Activated CD8-positive, alpha-beta T cell treated with anti-CD3 and anti-CD28 coated beads for 36 hours (primary cell): Measurements from ENCODE around the gene SPECC1L. TPM values are rescaled to one million over a fixed set of nuclear protein-coding genes. Genes with fewer than 3 reads are reported as not detected.

ENCODE experiments used
- ATAC-seq: fragments of 200-7000 bp; cut with Tn5 transposase; one replicate; pipeline ENCODE4 v1.10.0; 2021; ENCODE audit warnings: mild to moderate bottlenecking, moderate library complexity
- CTCF ChIA-PET: fragments of 350-600 bp; sonication (Branson Sonifier 250); formaldehyde crosslinking; loops from one replicate; lab custom pipeline; 2021; ENCODE audit warnings: antibody characterized with exemption; lab: Charles Lee
- POLR2A ChIA-PET: fragments of 350-600 bp; sonication (Branson Sonifier 250); formaldehyde crosslinking; loops from one replicate; lab custom pipeline; 2021; ENCODE audit warnings: antibody characterized with exemption; lab: Charles Lee
- DNase-seq: peaks from one replicate; pipeline ENCODE4 v3.0.0-alpha.2; 2020
- H3K27ac Mint-ChIP-seq: one replicate; pipeline ENCODE4 v1.8.0; 2021; ENCODE audit warnings: mild to moderate bottlenecking, mixed read lengths
- H3K27me3 Mint-ChIP-seq: one replicate; pipeline ENCODE4 v1.8.0; 2021; ENCODE audit warnings: mixed read lengths
- H3K36me3 Mint-ChIP-seq: one replicate; pipeline ENCODE4 v1.8.0; 2021; ENCODE audit warnings: low read depth, mixed read lengths
- H3K4me1 Mint-ChIP-seq: one replicate; pipeline ENCODE4 v1.8.0; 2021; ENCODE audit warnings: low read depth, mixed read lengths
- H3K4me3 Mint-ChIP-seq: one replicate; pipeline ENCODE4 v1.8.0; 2021; ENCODE audit warnings: mild to moderate bottlenecking, moderate library complexity, mixed read lengths
- H3K9me3 Mint-ChIP-seq: one replicate; pipeline ENCODE4 v1.8.0; 2021; ENCODE audit warnings: mixed read lengths
- intact Hi-C: fragments of 100-400 bp; cut with micrococcal nuclease; formaldehyde crosslinking; loops from one replicate; pipeline ENCODE4 v1.10.0; 2022
- total RNA-seq, 2 experiments: library from RNA; stranded (reverse); gene quantifications; one replicate each; pipeline ENCODE4 v1.2.3, GENCODE V29; 2021
- TF ChIP-seq, protein P1 (sequence below): fragments of 200-600 bp; IDR thresholded peaks from one replicate; pipeline ENCODE4 v1.8.0; 2022; ENCODE audit warnings: antibody characterized with exemption, mild to moderate bottlenecking

Gene SPECC1L
- total RNA-seq, 2 experiments from 2014 or later, result 38.9 to 39.0 TPM

DNA sequence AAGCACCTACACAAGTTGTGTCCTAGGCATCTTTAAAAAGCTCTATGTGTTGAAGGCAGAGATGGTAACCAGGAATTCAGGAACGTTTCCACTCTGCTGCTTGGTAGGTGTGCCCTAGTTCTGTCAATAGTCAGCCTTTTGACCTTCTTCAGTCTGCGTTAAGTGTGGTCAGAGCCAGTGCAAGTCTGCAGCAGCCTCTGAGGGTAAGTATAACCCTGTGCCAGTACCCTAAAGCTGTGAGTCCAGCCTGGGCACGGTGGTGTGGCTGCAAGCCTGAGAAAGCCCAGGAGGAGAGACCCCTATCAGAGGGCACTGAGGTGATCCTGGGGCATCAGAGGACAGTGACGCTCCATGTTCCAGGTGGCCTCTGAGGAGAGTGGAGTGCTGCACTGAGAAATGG is 80.0 kb downstream of the SPECC1L start:
- ATAC-seq (no peak), DNase-seq (no peak)
- TF ChIP-seq, protein P1, sequence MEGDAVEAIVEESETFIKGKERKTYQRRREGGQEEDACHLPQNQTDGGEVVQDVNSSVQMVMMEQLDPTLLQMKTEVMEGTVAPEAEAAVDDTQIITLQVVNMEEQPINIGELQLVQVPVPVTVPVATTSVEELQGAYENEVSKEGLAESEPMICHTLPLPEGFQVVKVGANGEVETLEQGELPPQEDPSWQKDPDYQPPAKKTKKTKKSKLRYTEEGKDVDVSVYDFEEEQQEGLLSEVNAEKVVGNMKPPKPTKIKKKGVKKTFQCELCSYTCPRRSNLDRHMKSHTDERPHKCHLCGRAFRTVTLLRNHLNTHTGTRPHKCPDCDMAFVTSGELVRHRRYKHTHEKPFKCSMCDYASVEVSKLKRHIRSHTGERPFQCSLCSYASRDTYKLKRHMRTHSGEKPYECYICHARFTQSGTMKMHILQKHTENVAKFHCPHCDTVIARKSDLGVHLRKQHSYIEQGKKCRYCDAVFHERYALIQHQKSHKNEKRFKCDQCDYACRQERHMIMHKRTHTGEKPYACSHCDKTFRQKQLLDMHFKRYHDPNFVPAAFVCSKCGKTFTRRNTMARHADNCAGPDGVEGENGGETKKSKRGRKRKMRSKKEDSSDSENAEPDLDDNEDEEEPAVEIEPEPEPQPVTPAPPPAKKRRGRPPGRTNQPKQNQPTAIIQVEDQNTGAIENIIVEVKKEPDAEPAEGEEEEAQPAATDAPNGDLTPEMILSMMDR, result no peak
- Mint-ChIP-seq H3K4me3 (no peak overlapping the region), H3K27ac (no peak overlapping the region), H3K27me3 (no peaks in the 10 kb centered on the region), H3K4me1 (no peaks in the 10 kb centered on the region), H3K36me3 (peaks cover 52% of the 10 kb centered on the region), H3K9me3 (peaks cover 6% of the 10 kb centered on the region)
- ChIA-PET POLR2A (interaction anchor here (0.7 to 0.9 kb wide), 2 partner anchors 10 to 14 kb away, joined by 3 to 4 read pairs; no protein-coding TSS in a partner anchor), CTCF (interaction anchor here (1.1 to 1.6 kb wide), 2 partner anchors 10 to 120 kb away, joined by 3 to 4 read pairs; no protein-coding TSS in a partner anchor)
- intact Hi-C loops, result no loop called here

DNA sequence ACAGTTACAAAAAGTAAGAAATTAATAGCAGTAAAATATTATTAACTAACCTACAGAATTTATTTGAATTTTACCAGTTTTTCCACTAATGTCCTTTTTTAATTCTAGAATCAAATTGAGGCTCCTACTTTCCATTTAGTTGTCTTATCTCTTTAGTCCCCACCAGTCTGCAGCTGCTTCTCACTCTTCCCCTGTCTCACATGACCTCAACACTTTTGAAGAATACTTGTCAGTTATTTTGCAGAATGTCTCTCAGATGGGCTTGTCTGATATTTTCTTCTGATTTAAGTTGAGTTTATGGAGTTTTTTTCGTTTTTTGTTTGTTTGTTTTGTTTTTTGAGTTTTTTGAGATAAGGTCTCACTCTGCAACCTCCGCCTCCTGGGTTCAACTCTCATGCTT is 82.5 kb downstream of the SPECC1L start:
- intact Hi-C loops, result no loop called here
- CTCF ChIA-PET, result interaction anchor here (1.8 kb wide), 1 partner anchor 173 kb away, joined by 4 read pairs; no protein-coding TSS in a partner anchor
- TF ChIP-seq, protein P1, result no peak
- POLR2A ChIA-PET, result interaction anchor here (0.6 kb wide), 1 partner anchor 48 kb away, joined by 4 read pairs; no protein-coding TSS in a partner anchor
- ATAC-seq (no peak), DNase-seq (no peak)
- no peak overlapping the region for H3K27ac Mint-ChIP-seq
- H3K4me3 Mint-ChIP-seq, result no peak overlapping the region
- peaks cover 6% of the 10 kb centered on the region for H3K9me3 Mint-ChIP-seq
- H3K36me3 Mint-ChIP-seq, result peaks cover 49% of the 10 kb centered on the region
- H3K4me1 Mint-ChIP-seq, result no peaks in the 10 kb centered on the region
- H3K27me3 Mint-ChIP-seq, result no peaks in the 10 kb centered on the region

DNA sequence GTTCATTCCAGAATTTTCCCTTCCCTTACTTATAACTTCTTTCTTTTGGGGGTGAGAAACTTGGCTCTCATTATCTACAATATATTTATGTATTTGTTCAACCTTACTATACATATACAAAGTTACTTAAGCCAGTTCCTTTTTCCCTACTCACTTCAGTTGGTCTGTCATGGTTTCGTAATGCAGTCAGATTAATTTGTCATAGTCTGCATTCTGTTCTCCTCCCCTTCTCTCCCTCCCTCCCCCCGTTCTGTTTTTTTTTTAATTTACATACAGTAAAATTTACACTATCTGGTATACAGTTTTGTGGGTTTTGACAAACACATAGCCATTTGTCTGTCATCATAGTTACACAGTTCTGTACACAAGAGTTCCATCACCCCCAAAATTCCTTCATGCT is 84.9 kb downstream of the SPECC1L start:
- ChIA-PET CTCF (no interaction called here), POLR2A (no interaction called here)
- DNase-seq (no peak), ATAC-seq (no peak)
- H3K9me3 Mint-ChIP-seq, result peaks cover 6% of the 10 kb centered on the region
- H3K4me1 Mint-ChIP-seq, result no peaks in the 10 kb centered on the region
- H3K36me3 Mint-ChIP-seq, result peaks cover 43% of the 10 kb centered on the region
- intact Hi-C loops, result no loop called here
- no peaks in the 10 kb centered on the region for H3K27me3 Mint-ChIP-seq
- TF ChIP-seq, protein P1, result no peak
- H3K4me3 Mint-ChIP-seq, result no peak overlapping the region
- H3K27ac Mint-ChIP-seq, result no peak overlapping the region

DNA sequence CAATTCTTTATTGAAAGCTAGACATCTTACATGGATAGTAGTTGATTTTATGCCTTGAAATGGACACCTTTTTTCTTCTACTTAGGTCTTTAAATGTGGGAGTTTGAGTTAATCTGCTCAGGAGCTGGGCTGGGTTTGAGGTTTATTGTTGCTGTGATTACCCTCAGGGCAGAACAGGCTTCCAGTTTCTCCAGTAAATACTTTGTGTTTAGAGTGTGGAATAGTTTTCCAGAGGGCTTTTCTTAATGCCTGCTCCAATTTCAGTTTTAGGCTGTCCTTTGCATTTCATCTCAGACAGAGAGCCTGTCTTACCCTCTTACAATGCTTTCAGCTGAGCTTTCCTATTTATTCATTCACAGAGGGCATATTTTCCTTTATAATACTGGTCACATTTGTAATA is 86.9 kb downstream of the SPECC1L start:
- peaks cover 41% of the 10 kb centered on the region for H3K36me3 Mint-ChIP-seq
- intact Hi-C loops, result no loop called here
- DNase-seq (no peak), ATAC-seq (no peak)
- ChIA-PET CTCF (interaction anchor here (1.1 to 1.5 kb wide), 3 partner anchors 9 to 165 kb away, joined by 3 to 6 read pairs (median 3); no protein-coding TSS in a partner anchor), POLR2A (no interaction called here)
- TF ChIP-seq, protein P1, result no peak
- no peak overlapping the region for H3K4me3 Mint-ChIP-seq
- H3K9me3 Mint-ChIP-seq, result peaks cover 6% of the 10 kb centered on the region
- no peaks in the 10 kb centered on the region for H3K27me3 Mint-ChIP-seq
- no peak overlapping the region for H3K27ac Mint-ChIP-seq
- H3K4me1 Mint-ChIP-seq, result peaks cover 2% of the 10 kb centered on the region

DNA sequence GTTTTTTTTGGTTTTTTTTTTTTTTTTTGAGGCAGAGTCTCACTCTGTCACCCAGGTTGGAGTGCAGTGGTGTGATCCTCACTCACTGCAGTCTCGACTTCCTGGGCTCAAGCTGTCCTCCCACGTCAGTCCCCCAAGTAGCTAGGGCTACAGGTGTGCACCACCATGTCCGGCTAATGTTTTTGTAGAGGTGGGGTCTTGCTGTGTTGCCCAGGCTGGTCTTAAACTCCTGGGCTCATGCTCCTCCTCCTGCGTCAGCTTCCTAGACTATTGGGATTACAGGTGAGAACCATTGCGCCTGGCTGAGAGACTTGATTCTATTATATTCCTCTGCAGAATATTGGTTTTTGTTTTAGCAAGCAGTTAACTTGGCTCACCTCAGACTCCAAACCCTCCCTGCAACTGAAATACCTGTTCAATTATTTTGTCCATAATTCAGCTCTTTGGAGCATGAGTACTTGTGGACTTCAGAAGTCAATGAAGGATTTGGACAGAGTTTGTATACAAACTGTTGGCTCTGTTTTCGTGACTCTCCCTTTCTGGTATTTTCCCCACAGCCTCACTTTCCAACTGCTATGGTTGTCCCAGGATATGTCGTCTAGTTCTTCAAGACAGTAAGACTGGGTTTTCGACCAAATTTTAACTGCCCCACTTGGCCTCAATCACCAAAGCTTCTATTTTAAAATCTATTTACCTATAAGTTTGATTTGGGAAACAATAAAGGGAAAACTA is 87.6 kb downstream of the SPECC1L start:
- POLR2A ChIA-PET, result no interaction called here
- intact Hi-C loops, result no loop called here
- Mint-ChIP-seq H3K4me3 (no peak overlapping the region), H3K4me1 (peaks cover 2% of the 10 kb centered on the region), H3K36me3 (peaks cover 40% of the 10 kb centered on the region), H3K9me3 (peaks cover 4% of the 10 kb centered on the region), H3K27me3 (no peaks in the 10 kb centered on the region), H3K27ac (no peak overlapping the region)
- TF ChIP-seq, protein P1, result no peak
- no peak for DNase-seq
- ATAC-seq, result no peak
- CTCF ChIA-PET, result interaction anchor here (1.3 to 1.5 kb wide), 2 partner anchors 10 to 127 kb away, joined by 3 to 6 read pairs; no protein-coding TSS in a partner anchor
